Keratinocyte (primary cell): ENCODE data around the gene HNRNPM. TPM values are rescaled to one million over a fixed set of nuclear protein-coding genes. Genes with fewer than 3 reads are reported as not detected.

Source experiments
- DNase-seq: peaks from one replicate; pipeline ENCODE4 v3.0.0-alpha.2; 2011; ENCODE audit warnings: low read depth, missing footprints, low spot score
- FAIRE-seq: peaks from 2 replicates; lab custom pipeline; 2011; peaks lifted over from hg19 to GRCh38; lab: Jason Lieb, UNC
- H2AFZ ChIP-seq: 2 replicates; pipeline ENCODE4 v1.6.0; 2012; ENCODE audit warnings: low read length, control low read depth, inconsistent platforms; ENCODE audit not compliant: control insufficient read depth
- H3K27ac ChIP-seq: 2 replicates; pipeline ENCODE4 v1.5.1; 2011; ENCODE audit warnings: low read length; ENCODE audit not compliant: control insufficient read depth, insufficient read depth
- H3K27me3 ChIP-seq: 3 replicates; pipeline ENCODE4 v1.6.0; 2011; ENCODE audit warnings: low read length; ENCODE audit not compliant: control insufficient read depth, insufficient read depth; ENCODE audit errors: extremely low read depth
- H3K36me3 ChIP-seq, 2 experiments: 2 replicates in 1 of 2; 3 replicates in 1 of 2; pipeline ENCODE4 v1.5.1; 2011; ENCODE audit warnings: low read length in 2 of 2, mild to moderate bottlenecking in 1 of 2; ENCODE audit not compliant: control insufficient read depth in 2 of 2, insufficient read depth in 2 of 2; ENCODE audit errors: extremely low read depth in 1 of 2
- H3K4me1 ChIP-seq: 3 replicates; pipeline ENCODE4 v1.5.1; 2011; ENCODE audit warnings: low read length; ENCODE audit not compliant: control insufficient read depth, insufficient read depth; ENCODE audit errors: extremely low read depth
- H3K4me2 ChIP-seq: 3 replicates; pipeline ENCODE4 v1.6.0; 2011; ENCODE audit warnings: low read depth, low read length; ENCODE audit not compliant: control insufficient read depth, insufficient read depth; ENCODE audit errors: extremely low read depth
- H3K4me3 ChIP-seq, 3 experiments: fragments of 200-600 bp in 1 of 3; sonication (generic) in 1 of 3; 2 replicates in 2 of 3; 3 replicates in 1 of 3; pipeline ENCODE4 v1.5.1; 2011 to 2016; ENCODE audit warnings: low read length in 3 of 3, mild to moderate bottlenecking in 3 of 3, control low read depth in 2 of 3, inconsistent platforms in 1 of 3, low read depth in 1 of 3, mixed read lengths in 1 of 3, mixed run types in 1 of 3, moderate library complexity in 1 of 3; ENCODE audit not compliant: control insufficient read depth in 2 of 3, insufficient read depth in 2 of 3; ENCODE audit errors: extremely low read depth in 1 of 3
- H3K79me2 ChIP-seq: 2 replicates; pipeline ENCODE4 v1.6.0; 2012; ENCODE audit warnings: low read length; ENCODE audit not compliant: control insufficient read depth, insufficient read depth
- H3K9ac ChIP-seq: 3 replicates; pipeline ENCODE4 v1.6.0; 2011; ENCODE audit warnings: low read length; ENCODE audit not compliant: control insufficient read depth, insufficient read depth; ENCODE audit errors: extremely low read depth
- H3K9me1 ChIP-seq: 3 replicates; pipeline ENCODE4 v1.6.0; 2011; ENCODE audit warnings: low read length; ENCODE audit not compliant: control insufficient read depth, insufficient read depth; ENCODE audit errors: extremely low read depth
- H3K9me3 ChIP-seq: 2 replicates; pipeline ENCODE4 v1.5.1; 2012; ENCODE audit warnings: low read depth, low read length; ENCODE audit not compliant: control insufficient read depth
- H4K20me1 ChIP-seq: 3 replicates; pipeline ENCODE4 v1.6.0; 2011; ENCODE audit warnings: low read length; ENCODE audit not compliant: control insufficient read depth, insufficient read depth; ENCODE audit errors: extremely low read depth
- EZH2 ChIP-seq: IDR thresholded peaks from one replicate; pipeline ENCODE4 v1.6.1; 2012; ENCODE audit warnings: inconsistent platforms, mild to moderate bottlenecking, low read length, moderate library complexity
- dilution Hi-C: fragments of 300-500 bp; cut with MboI; formaldehyde crosslinking; loops from one replicate; pipeline ENCODE4 v1.7.0; 2020; ENCODE audit warnings: low sequenced_read_pairs; ENCODE audit not compliant: extremely low pct_ligation_motif_present
- polyA plus RNA-seq, 5 experiments: library from polyadenylated mRNA; depleted of rRNA in 3 of 5; stranded (reverse) in 3 of 5; stranded (forward) in 1 of 5; unstranded in 1 of 5; fragments of >200 nt; gene quantifications; 1 replicate in 1 of 5; 2 replicates in 3 of 5; 3 replicates in 1 of 5; pipeline versions ENCODE4 v1.2.1 to v1.2.3, GENCODE V29; 2011 to 2012; ENCODE audit warnings: missing spikeins in 2 of 5, low read depth in 1 of 5, low replicate concordance in 1 of 5
- TF ChIP-seq, protein P1 (sequence below), 3 experiments: IDR thresholded peaks in 1 of 3; conservative IDR thresholded peaks in 1 of 3; optimal IDR thresholded peaks in 1 of 3; 2 replicates in 2 of 3; 3 replicates in 1 of 3; pipeline versions ENCODE3 to v1.5.1; 2011; ENCODE audit warnings: low read length in 3 of 3, mild to moderate bottlenecking in 3 of 3, moderate library complexity in 2 of 3, control low read depth in 1 of 3, inconsistent platforms in 1 of 3; ENCODE audit not compliant: insufficient read depth in 2 of 3; ENCODE audit errors: extremely low read depth in 1 of 3

Gene HNRNPM
- polyA plus RNA-seq, 1 donor (not counting 4 experiments of a cell fraction or from before 2014, with no cell fraction given) = 126 TPM

- Histone ChIP-seq H3K9me3 (no peaks in the 10 kb centered on the region), H3K4me2 (no peak overlapping the region), H3K27me3 (no peaks in the 10 kb centered on the region), H3K36me3 (peaks cover 43 to 50% of the 10 kb centered on the region in 2 experiments), H2AFZ (no peak overlapping the region), H3K4me3 (no peak overlapping the region), H4K20me1 (peaks cover 16% of the 10 kb centered on the region), H3K27ac (no peak overlapping the region), H3K9ac (no peak overlapping the region), H3K9me1 (peaks cover 4% of the 10 kb centered on the region), H3K4me1 (peaks cover 24% of the 10 kb centered on the region), H3K79me2 (peaks cover 32% of the 10 kb centered on the region)
- DNase-seq (no peak), FAIRE-seq (no peak)
- dilution Hi-C loops = no loop called here
- TF ChIP-seq EZH2 = no peak
- TF ChIP-seq, protein P1, sequence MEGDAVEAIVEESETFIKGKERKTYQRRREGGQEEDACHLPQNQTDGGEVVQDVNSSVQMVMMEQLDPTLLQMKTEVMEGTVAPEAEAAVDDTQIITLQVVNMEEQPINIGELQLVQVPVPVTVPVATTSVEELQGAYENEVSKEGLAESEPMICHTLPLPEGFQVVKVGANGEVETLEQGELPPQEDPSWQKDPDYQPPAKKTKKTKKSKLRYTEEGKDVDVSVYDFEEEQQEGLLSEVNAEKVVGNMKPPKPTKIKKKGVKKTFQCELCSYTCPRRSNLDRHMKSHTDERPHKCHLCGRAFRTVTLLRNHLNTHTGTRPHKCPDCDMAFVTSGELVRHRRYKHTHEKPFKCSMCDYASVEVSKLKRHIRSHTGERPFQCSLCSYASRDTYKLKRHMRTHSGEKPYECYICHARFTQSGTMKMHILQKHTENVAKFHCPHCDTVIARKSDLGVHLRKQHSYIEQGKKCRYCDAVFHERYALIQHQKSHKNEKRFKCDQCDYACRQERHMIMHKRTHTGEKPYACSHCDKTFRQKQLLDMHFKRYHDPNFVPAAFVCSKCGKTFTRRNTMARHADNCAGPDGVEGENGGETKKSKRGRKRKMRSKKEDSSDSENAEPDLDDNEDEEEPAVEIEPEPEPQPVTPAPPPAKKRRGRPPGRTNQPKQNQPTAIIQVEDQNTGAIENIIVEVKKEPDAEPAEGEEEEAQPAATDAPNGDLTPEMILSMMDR (optimal IDR thresholded peaks at IDR 0.05 in 1 of 3, IDR thresholded peaks at IDR 0.05 in 1 of 3, conservative IDR thresholded peaks at IDR 0.05 in 1 of 3; ENCODE audit: extremely low read depth in 1 of 3, insufficient read depth in 2 of 3, low read length in 3 of 3) = no peak
These were observed 39.6 kb downstream of the HNRNPM start for GRCh38 chr19:8484331-8484894.

- no peaks in the 10 kb centered on the region for H3K9me3 ChIP-seq
- no peak overlapping the region for H2AFZ ChIP-seq
- peaks cover 42 to 50% of the 10 kb centered on the region in 2 experiments for H3K36me3 ChIP-seq
- peaks cover 4% of the 10 kb centered on the region for H3K9me1 ChIP-seq
- H3K4me1 ChIP-seq = peaks cover 30% of the 10 kb centered on the region
- peaks cover 32% of the 10 kb centered on the region for H3K79me2 ChIP-seq
- H3K27me3 ChIP-seq = no peaks in the 10 kb centered on the region
- dilution Hi-C loops = no loop called here
- H3K27ac ChIP-seq = no peak overlapping the region
- DNase-seq = no peak
- H4K20me1 ChIP-seq = peaks cover 16% of the 10 kb centered on the region
- no peak for FAIRE-seq
- no peak overlapping the region for H3K9ac ChIP-seq
- TF ChIP-seq EZH2 = no peak
- TF ChIP-seq, protein P1 (optimal IDR thresholded peaks at IDR 0.05 in 1 of 3, IDR thresholded peaks at IDR 0.05 in 1 of 3, conservative IDR thresholded peaks at IDR 0.05 in 1 of 3; ENCODE audit: extremely low read depth in 1 of 3, insufficient read depth in 2 of 3, low read length in 3 of 3) = no peak
- H3K4me2 ChIP-seq = no peak overlapping the region
- no peak overlapping the region for H3K4me3 ChIP-seq
These were observed 41.0 kb downstream of the HNRNPM start for GRCh38 chr19:8485561-8486371.
